ENCODE data around the gene TAOK1.
A peak's percentile ranks its signal among the peaks of the same experiment; 100 is the strongest.

Gene TAOK1

DNA sequence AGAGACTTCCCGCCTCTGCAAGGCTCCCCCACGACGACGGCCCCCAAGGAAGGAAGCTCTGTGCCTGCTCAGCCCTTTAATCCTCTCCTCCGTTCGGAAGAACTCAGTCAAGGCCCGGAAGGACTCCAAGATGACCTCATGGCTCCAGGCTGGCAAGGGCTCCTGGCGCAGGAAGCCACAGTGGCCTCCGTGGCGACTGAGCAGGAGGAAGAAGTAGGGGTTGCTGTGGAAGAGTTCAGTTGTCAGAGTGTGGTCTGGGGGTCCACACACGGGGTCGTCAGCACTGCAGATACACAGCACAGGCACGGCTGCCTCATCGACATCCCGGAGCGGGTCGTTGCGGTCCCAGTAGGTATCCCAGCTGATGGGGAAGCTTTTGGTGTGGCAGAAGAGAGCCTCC is 172.5 kb downstream of the TAOK1 start:
- H3K4me1 ChIP-seq (ENCODE audit: control insufficient read depth, insufficient read depth, low read length) = peaks cover 2% of the 10 kb centered on the region
- no peak overlapping the region for H3K9ac ChIP-seq (ENCODE audit: low read length)
- no peaks in the 10 kb centered on the region for H3K27me3 ChIP-seq (ENCODE audit: control insufficient read depth, insufficient read depth, low read length)
- H3K36me3 ChIP-seq (ENCODE audit: control insufficient read depth, insufficient read depth, low read length) = peaks cover 5% of the 10 kb centered on the region
- no peak overlapping the region for H3K27ac ChIP-seq (ENCODE audit: low read depth, low read length)
- no peak overlapping the region for H3K4me3 ChIP-seq (ENCODE audit: low read length)

DNA sequence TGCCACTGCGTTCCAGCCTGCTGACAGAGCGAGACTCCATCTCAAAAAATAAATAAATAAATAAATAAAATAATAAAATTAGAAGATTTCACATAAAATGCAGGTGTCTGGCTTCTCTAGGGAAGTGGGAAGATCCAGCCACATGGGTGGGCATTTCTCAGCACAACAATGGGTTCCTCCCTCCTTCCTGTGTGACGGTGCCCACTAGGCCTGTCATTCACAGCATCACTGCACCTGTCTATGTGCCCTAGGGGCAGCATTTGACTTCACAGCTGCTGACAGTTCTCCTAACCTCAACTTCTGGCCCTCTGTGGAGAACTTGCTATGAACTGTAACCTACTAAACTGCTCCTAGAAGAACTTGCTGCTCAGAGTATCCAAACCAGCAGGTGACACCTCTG is 173.7 kb downstream of the TAOK1 start:
- Histone ChIP-seq H3K27me3 (ENCODE audit: control insufficient read depth, insufficient read depth, low read length) (no peaks in the 10 kb centered on the region), H3K27ac (ENCODE audit: low read depth, low read length) (no peak overlapping the region), H3K36me3 (ENCODE audit: control insufficient read depth, insufficient read depth, low read length) (peaks cover 5% of the 10 kb centered on the region), H3K9ac (ENCODE audit: low read length) (no peak overlapping the region), H3K4me1 (ENCODE audit: control insufficient read depth, insufficient read depth, low read length) (peaks cover 2% of the 10 kb centered on the region), H3K4me3 (ENCODE audit: low read length) (no peak overlapping the region)

DNA sequence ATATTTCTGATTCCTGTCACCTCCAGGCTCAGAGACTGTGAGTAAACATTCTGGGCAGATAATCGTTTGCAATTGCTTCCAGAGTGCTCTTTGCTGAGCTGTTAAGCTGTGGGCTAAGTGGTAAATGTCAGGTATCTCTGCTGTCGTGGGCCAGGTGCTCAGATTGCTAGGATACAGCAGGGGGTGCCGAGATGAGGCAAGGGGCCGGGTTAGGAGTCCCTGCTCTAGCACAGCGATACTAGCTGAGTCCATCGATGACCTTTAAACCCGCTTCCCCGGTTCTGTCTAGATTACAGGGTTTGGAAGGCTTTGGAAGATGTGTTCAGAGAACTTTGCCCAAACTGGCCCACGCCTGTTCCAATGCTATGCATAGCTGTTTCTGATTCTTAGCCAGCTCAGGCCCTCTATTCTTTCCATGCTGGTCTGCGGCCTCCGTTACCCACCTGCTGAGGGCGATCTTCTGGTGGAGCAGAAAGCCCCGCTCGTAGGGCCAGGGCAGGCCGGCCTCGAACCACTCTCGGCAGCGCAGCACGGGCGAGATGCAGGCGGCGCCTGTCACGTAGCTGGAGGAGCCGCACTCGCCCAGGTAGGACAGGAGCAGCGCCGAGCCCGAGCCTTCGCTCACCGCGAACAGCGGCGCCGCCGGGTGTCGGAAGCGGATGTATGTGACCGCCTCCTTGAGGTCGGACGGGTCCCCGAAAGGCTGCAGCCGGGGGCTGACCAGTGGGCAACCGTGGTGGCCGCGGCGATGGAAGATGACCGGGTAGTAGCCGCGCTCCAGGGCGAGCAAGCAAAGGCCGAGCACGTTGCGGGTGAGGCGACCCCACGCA is 175.7 kb downstream of the TAOK1 start:
- Histone ChIP-seq H3K36me3 (ENCODE audit: control insufficient read depth, insufficient read depth, low read length) (peaks cover 5% of the 10 kb centered on the region), H3K27ac (ENCODE audit: low read depth, low read length) (no peak overlapping the region), H3K4me3 (ENCODE audit: low read length) (peak overlapping the region; percentile 60), H3K4me1 (ENCODE audit: control insufficient read depth, insufficient read depth, low read length) (peaks cover 10% of the 10 kb centered on the region), H3K9ac (ENCODE audit: low read length) (peak overlapping the region; percentile 26), H3K27me3 (ENCODE audit: control insufficient read depth, insufficient read depth, low read length) (no peaks in the 10 kb centered on the region)

DNA sequence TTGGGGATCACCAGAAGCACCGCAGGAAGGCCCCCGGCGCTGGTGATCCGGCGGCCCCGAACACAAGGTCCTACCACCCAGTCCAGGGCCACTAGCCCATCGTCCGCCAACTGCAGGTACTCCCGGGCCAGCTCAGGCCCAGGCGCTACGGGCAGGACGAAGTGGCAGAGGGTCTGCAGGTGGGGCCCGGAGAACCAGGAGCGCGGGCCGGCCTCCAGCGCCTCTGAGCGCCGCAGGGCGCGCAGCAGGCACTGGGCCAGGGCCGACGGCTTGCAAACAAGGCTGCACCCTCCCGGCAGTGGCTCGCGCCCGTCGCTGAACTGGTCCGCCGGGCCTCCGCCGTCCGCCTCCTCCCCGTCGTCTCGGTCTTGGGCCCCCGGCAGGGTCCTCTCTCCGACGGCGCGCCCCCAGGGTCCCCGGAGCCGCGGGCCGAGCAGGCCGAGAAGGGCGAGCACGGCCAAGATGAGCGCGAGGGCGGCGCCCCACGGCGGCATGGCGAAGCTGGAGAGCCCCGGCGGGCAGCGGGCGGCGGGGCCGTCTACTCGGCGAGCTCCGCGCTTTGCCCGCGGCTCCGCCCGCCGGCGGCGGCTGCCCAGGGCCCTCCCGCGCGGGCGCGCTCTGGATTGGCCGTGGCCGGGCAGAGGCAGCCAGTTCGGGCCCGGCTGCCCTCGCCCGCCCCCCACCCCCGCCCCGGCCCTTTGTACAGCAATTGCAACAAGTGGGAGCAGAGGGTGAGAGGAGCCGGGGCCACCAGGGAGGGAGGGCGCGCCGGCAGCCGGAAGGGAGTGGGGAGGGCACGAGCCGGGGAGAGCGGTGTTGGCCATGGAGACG is 176.5 kb downstream of the TAOK1 start, which contains the start of gene ABHD15:
Gene ABHD15 (minus strand): TSS at position 565 of the 831 bp plus-strand sequence. CDS start 71 bp downstream, at position 494.
- Histone ChIP-seq H3K27ac (ENCODE audit: low read depth, low read length) (peak within 1 kb of the TSS; percentile 70), H3K4me1 (ENCODE audit: control insufficient read depth, insufficient read depth, low read length) (peaks cover 9% of the 10 kb centered on the region), H3K36me3 (ENCODE audit: control insufficient read depth, insufficient read depth, low read length) (peaks cover 8% of the 10 kb centered on the region), H3K9ac (ENCODE audit: low read length) (peak within 1 kb of the TSS; percentile 58), H3K4me3 (ENCODE audit: low read length) (peak within 1 kb of the TSS; percentile 88), H3K27me3 (ENCODE audit: control insufficient read depth, insufficient read depth, low read length) (no peaks in the 10 kb centered on the region)

DNA sequence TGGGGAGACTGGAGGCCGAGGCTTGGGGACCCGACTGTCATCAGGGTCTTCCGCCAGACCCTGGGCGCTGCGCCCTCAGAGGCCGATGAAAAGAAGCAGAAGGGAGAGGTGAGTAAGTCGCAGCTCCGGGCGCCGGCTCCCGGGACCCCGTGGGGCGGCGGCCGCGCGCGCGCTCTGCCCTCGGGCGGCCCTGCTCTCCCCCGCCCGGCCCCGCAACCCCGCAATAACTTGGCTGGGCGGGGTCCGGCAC is 177.1 kb downstream of the TAOK1 start:
- Histone ChIP-seq H3K27ac (ENCODE audit: low read depth, low read length) (peak overlapping the region; percentile 70), H3K36me3 (ENCODE audit: control insufficient read depth, insufficient read depth, low read length) (peaks cover 6% of the 10 kb centered on the region), H3K9ac (ENCODE audit: low read length) (peak overlapping the region; percentile 58), H3K27me3 (ENCODE audit: control insufficient read depth, insufficient read depth, low read length) (no peaks in the 10 kb centered on the region), H3K4me3 (ENCODE audit: low read length) (peak overlapping the region; percentile 88), H3K4me1 (ENCODE audit: control insufficient read depth, insufficient read depth, low read length) (peaks cover 10% of the 10 kb centered on the region)

DNA sequence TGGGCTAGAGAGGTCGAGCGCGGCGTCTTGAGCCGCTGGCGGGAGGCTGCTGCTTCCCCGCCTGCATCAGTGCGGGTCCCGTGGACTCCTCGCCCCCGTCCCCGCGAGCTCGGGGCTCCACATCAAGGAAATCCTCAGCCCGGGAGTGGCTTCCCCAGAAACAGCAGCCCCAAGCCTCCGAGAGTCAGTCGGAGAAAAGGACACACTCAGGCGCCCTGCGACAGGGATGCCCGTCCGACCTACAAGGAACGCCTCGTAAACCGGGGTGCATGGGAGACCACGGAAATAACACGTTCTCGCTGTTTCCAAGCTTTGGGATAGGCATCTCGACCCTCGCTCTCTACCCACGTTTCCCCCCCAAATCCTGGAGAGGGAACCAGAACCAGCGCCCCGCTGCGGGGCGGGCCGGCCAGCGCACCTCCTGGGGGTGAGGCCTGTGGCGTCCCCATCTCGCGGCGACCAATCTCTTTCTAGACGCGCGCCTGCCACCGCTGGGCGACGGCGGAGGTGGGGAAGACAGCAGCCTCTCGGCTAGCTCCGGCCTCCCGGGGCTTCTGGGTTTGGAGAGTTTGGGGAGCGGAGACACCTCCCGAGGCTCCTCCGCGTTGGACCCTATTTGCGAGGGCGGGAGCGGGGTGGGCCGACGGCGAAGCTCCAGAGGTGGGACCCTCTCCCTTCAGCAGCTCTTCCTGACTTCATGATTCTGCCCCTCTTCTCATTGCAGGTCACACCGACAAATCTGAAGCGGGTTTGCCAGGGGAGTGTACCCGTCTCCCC is 177.6 kb downstream of the TAOK1 start:
- H3K4me1 ChIP-seq (ENCODE audit: control insufficient read depth, insufficient read depth, low read length) = peaks cover 11% of the 10 kb centered on the region

DNA sequence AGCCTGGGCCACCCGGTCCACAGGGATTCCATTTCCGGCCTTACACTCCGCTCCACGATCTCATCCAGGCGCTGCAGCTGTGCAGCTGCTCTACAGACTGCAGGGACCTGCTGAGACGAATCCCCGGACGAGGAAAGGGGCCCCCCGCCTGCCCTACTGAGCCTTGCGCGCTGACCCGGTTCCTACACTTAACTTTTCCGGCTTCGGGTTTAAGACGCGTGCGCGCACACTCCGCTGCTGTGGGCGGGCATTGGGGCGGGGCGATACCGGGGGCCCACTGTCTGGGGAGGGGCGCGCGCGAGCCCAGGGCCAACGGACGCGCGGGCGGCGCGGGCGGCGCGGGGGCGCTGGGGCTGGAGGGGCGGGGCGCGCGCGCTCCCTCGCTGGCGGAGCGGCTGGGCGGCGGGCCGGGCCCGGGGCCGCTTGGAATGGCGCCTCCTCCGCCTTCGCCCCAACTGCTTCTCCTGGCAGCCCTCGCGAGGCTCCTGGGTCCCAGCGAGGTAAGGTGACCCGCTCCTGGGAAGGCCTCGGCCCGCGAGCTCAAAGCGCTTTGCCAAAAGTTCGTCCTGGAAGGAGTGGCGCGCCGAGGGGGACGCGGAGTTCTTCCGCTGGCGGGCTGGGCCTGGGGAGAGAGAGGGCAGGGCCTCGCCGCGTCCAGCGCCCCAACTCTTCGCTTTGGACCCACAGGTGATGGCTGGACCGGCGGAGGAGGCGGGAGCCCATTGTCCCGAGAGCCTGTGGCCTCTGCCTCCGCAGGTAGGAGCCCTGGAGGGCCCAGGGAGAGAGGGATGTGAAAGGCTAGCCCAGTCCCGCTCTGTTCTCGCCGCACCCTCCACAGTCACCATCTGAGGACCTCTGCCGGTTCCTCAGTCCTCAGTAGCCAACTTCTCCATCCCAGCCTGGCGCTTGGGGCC is 178.4 kb downstream of the TAOK1 start, which contains the start of gene TP53I13:
Gene TP53I13 (plus strand): TSS at position 371 of the 914 bp plus-strand sequence. CDS start 58 bp downstream, at position 429.
- Histone ChIP-seq H3K27ac (ENCODE audit: low read depth, low read length) (peak within 1 kb of the TSS; percentile 78), H3K4me3 (ENCODE audit: low read length) (peak within 1 kb of the TSS; percentile 88), H3K4me1 (ENCODE audit: control insufficient read depth, insufficient read depth, low read length) (peaks cover 11% of the 10 kb centered on the region), H3K27me3 (ENCODE audit: control insufficient read depth, insufficient read depth, low read length) (no peaks in the 10 kb centered on the region), H3K9ac (ENCODE audit: low read length) (peak within 1 kb of the TSS; percentile 61), H3K36me3 (ENCODE audit: control insufficient read depth, insufficient read depth, low read length) (peaks cover 3% of the 10 kb centered on the region)

More for the DNA sequence above, 177.6 kb downstream of the TAOK1 start:
- Histone ChIP-seq H3K4me3 (ENCODE audit: low read length) (peak overlapping the region; percentile 88), H3K27ac (ENCODE audit: low read depth, low read length) (peak overlapping the region; percentile 70), H3K9ac (ENCODE audit: low read length) (peak overlapping the region; percentile 58), H3K27me3 (ENCODE audit: control insufficient read depth, insufficient read depth, low read length) (no peaks in the 10 kb centered on the region), H3K36me3 (ENCODE audit: control insufficient read depth, insufficient read depth, low read length) (peaks cover 3% of the 10 kb centered on the region)

DNA sequence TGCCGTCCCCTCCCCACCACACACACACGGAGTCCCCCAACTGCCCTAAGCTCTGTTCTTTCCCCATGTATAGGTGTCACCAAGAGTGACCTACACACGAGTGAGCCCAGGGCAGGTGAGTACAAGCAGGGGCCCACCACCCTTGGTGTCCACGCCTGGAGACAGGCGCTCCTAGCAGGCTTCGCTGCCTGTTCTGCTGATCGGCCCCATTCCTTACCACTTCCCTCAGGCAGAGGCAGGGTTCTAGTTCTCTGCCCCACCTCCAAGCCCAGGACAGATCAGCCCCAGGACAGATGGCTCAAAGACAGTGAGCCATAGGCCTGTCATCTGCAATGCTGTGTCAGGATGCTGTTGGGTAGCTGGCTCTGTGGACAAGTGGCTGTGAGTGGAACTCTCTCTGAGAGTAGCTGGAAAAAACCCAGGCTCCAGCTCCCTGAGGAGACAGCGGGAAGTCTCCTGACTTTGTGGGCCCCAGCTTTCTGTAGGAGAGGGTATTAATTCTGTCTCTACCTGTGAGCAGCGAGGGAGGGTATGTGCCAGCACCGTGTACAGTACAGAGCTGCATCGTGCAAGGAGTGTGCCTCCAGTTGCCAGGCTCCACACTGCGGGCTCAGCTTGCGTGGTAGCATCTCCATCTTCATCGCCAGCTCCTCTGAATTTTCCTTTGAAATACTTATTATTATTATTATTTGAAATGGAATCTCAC is 179.2 kb downstream of the TAOK1 start:
- Histone ChIP-seq H3K4me1 (ENCODE audit: control insufficient read depth, insufficient read depth, low read length) (peaks cover 11% of the 10 kb centered on the region), H3K27ac (ENCODE audit: low read depth, low read length) (peak overlapping the region; percentile 78), H3K9ac (ENCODE audit: low read length) (peak overlapping the region; percentile 61), H3K27me3 (ENCODE audit: control insufficient read depth, insufficient read depth, low read length) (no peaks in the 10 kb centered on the region), H3K4me3 (ENCODE audit: low read length) (peak overlapping the region; percentile 82), H3K36me3 (ENCODE audit: control insufficient read depth, insufficient read depth, low read length) (peaks cover 3% of the 10 kb centered on the region)

DNA sequence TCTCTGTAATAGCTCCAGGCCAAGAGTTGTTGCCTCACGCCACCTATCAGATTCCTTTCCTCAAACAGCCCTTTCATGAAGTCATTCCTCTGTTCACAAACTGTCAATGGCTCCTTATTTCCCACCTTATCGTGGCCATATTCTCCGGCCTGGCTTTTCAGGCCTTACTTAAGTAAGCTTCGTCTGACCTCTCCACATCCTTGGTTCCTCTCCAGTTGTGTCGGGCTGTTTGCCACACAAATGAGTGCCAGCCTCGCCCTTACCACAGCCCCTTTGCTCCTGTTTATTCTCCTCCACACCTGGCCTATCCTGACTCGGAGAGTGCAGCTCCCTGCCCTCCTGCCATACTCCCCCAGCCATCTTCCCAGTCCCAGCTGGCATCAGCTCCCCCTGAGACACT is 180.4 kb downstream of the TAOK1 start:
- H3K27me3 ChIP-seq (ENCODE audit: control insufficient read depth, insufficient read depth, low read length) = no peaks in the 10 kb centered on the region
- no peak overlapping the region for H3K4me3 ChIP-seq (ENCODE audit: low read length)
- no peak overlapping the region for H3K27ac ChIP-seq (ENCODE audit: low read depth, low read length)
- peaks cover 12% of the 10 kb centered on the region for H3K36me3 ChIP-seq (ENCODE audit: control insufficient read depth, insufficient read depth, low read length)
- no peak overlapping the region for H3K9ac ChIP-seq (ENCODE audit: low read length)
- H3K4me1 ChIP-seq (ENCODE audit: control insufficient read depth, insufficient read depth, low read length) = peaks cover 11% of the 10 kb centered on the region

DNA sequence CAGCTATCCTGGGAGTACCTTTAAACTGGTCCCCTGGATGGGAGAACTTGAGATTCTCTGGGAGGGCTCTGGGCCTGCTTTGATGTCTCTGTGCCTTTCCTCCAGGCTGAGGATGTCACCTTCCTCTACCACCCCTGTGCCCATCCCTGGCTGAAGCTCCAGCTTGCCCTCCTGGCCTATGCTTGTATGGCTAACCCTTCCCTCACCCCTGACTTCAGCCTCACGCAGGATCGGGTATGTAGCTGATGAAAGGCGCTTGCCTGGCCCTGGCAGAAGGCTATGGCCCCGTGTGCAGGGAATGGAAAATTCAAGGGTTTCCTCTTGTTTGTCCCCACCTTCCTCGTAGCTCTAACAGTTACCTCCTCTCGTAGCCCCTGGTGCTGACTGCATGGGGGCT is 181.3 kb downstream of the TAOK1 start:
- no peak overlapping the region for H3K9ac ChIP-seq (ENCODE audit: low read length)
- peaks cover 11% of the 10 kb centered on the region for H3K4me1 ChIP-seq (ENCODE audit: control insufficient read depth, insufficient read depth, low read length)
- H3K4me3 ChIP-seq (ENCODE audit: low read length) = no peak overlapping the region
- no peak overlapping the region for H3K27ac ChIP-seq (ENCODE audit: low read depth, low read length)
- peaks cover 21% of the 10 kb centered on the region for H3K36me3 ChIP-seq (ENCODE audit: control insufficient read depth, insufficient read depth, low read length)
- H3K27me3 ChIP-seq (ENCODE audit: control insufficient read depth, insufficient read depth, low read length) = no peaks in the 10 kb centered on the region

Data from rectal smooth muscle tissue (tissue), 1 donor.